HCT116 (cell line): Measurements from ENCODE around the gene ARIH2. TPM values are rescaled to one million over a fixed set of nuclear protein-coding genes. Genes with fewer than 3 reads are reported as not detected.
A peak's percentile ranks its signal among the peaks of the same experiment; 100 is the strongest.

Source experiments
- ATAC-seq: fragments of 200-7000 bp; cut with Tn5 transposase; 2 replicates; pipeline ENCODE4 v1.9.1; 2020; ENCODE audit warnings: mild to moderate bottlenecking, moderate library complexity
- BruUV-seq: library from RNA; stranded (reverse); fragments of 400-500 nt; replicated peaks from 2 replicates; lab custom pipeline; 2021; lab: Mats Ljungman, UMichigan
- CTCF ChIA-PET: fragments of 300-600 bp; sonication (Branson Sonifier 250); formaldehyde crosslinking; loops from one replicate; lab custom pipeline; 2021; ENCODE audit warnings: antibody characterized with exemption; lab: Charles Lee
- POLR2A ChIA-PET: fragments of 300-600, 350-600 bp; sonication (Branson Sonifier 250); formaldehyde crosslinking; loops from one replicate; lab custom pipeline; 2021; ENCODE audit warnings: antibody characterized with exemption; lab: Charles Lee
- RAD21 ChIA-PET, 2 experiments: fragments of 300-600 bp; sonication (Branson Sonifier 250); formaldehyde crosslinking; loops; one replicate each; lab custom pipeline; 2023; ENCODE audit warnings: low total read pairs in 2 of 2; ENCODE audit not compliant: uncharacterized antibody in 2 of 2, unreplicated experiment in 2 of 2, low non-redundant PET in 1 of 2; lab: Charles Lee
- DNase-seq: peaks from one replicate; pipeline ENCODE4 v3.0.0-alpha.2; 2010; ENCODE audit warnings: low read depth, low spot score
- H2AFZ ChIP-seq: fragments of 200-600 bp; shearing (Covaris generic), sonication (generic); 2 replicates; pipeline ENCODE4 v1.6.1; 2017; ENCODE audit warnings: low read depth, mixed run types, mixed read lengths, antibody characterized with exemption, low read length; ENCODE audit not compliant: poor library complexity, severe bottlenecking
- H3K27ac ChIP-seq: 2 replicates; pipeline ENCODE4 v1.5.1; 2012; ENCODE audit warnings: low read depth, low read length
- H3K27me3 ChIP-seq: fragments of 200-600 bp; sonication (generic); 2 replicates; pipeline ENCODE4 v1.6.1; 2016; ENCODE audit warnings: mixed run types, low read length, mixed read lengths; ENCODE audit not compliant: insufficient read depth
- H3K36me3 ChIP-seq, 2 experiments: fragments of 200-500 bp in 1 of 2; fragments of 200-600 bp in 1 of 2; sonication (Bioruptor generic) in 1 of 2; sonication (generic) in 1 of 2; 2 replicates each; pipeline versions ENCODE4 v1.5.1 to v1.6.1; 2014 to 2016; ENCODE audit warnings: low read length in 2 of 2, inconsistent platforms in 1 of 2, mixed read lengths in 1 of 2, mixed run types in 1 of 2; ENCODE audit not compliant: insufficient read depth in 2 of 2, control insufficient read depth in 1 of 2
- H3K4me1 ChIP-seq, 2 experiments: fragments of 200-600 bp in 1 of 2; sonication (generic) in 1 of 2; 2 replicates each; pipeline versions ENCODE4 v1.5.1 to v1.6.1; 2012 to 2017; ENCODE audit warnings: low read length in 2 of 2, inconsistent platforms in 1 of 2, mild to moderate bottlenecking in 1 of 2, mixed read lengths in 1 of 2, mixed run types in 1 of 2, moderate library complexity in 1 of 2; ENCODE audit not compliant: insufficient read depth in 2 of 2, control insufficient read depth in 1 of 2
- H3K4me2 ChIP-seq: fragments of 200-600 bp; sonication (generic); 2 replicates; pipeline ENCODE4 v1.6.1; 2017; ENCODE audit warnings: mixed run types, low read length, mixed read lengths
- H3K4me3 ChIP-seq, 2 experiments: fragments of 200-600 bp in 1 of 2; sonication (generic) in 1 of 2; replicated peaks in 1 of 2; 2 replicates each; pipeline ENCODE4 v1.5.1; 2011 to 2016; ENCODE audit warnings: low read length in 2 of 2, control low read depth in 1 of 2, low read depth in 1 of 2, mild to moderate bottlenecking in 1 of 2, mixed read lengths in 1 of 2, mixed run types in 1 of 2
- H3K79me2 ChIP-seq: fragments of 200-600 bp; sonication (generic); 2 replicates; pipeline ENCODE4 v1.6.1; 2017; ENCODE audit warnings: mild to moderate bottlenecking, mixed run types, low read length, moderate library complexity, mixed read lengths; ENCODE audit not compliant: insufficient read depth
- H3K9ac ChIP-seq: fragments of 200-600 bp; sonication (generic); 2 replicates; pipeline ENCODE4 v1.6.1; 2016; ENCODE audit warnings: low read length, mixed read lengths
- H3K9me2 ChIP-seq: fragments of 200-600 bp; sonication (generic), shearing (Covaris generic); 2 replicates; pipeline ENCODE4 v1.6.1; 2017; ENCODE audit warnings: mixed run types, mild to moderate bottlenecking, moderate library complexity; ENCODE audit not compliant: insufficient read depth
- H3K9me3 ChIP-seq, 2 experiments: fragments of 200-500 bp in 1 of 2; fragments of 200-600 bp in 1 of 2; sonication (Bioruptor generic) in 1 of 2; sonication (generic) in 1 of 2; 2 replicates each; pipeline ENCODE4 v1.6.1; 2014 to 2017; ENCODE audit warnings: low read length in 2 of 2, mixed read lengths in 2 of 2, inconsistent platforms in 1 of 2, low read depth in 1 of 2, mild to moderate bottlenecking in 1 of 2, mixed run types in 1 of 2, moderate library complexity in 1 of 2; ENCODE audit not compliant: control insufficient read depth in 1 of 2, insufficient read depth in 1 of 2
- H4K20me1 ChIP-seq: fragments of 200-600 bp; sonication (generic), shearing (Covaris generic); 2 replicates; pipeline ENCODE4 v1.6.1; 2017; ENCODE audit warnings: mixed run types, mild to moderate bottlenecking, moderate library complexity; ENCODE audit not compliant: insufficient read depth
- ATF3 ChIP-seq: IDR thresholded peaks from 2 replicates; pipeline ENCODE4 v1.6.1; 2012
- CTCF ChIP-seq, 3 experiments: fragments of 200-600 bp in 1 of 3; sonication (generic) in 1 of 3; IDR thresholded peaks in 2 of 3; conservative IDR thresholded peaks in 1 of 3; 2 replicates each; pipeline ENCODE4 v1.5.1; 2012 to 2017; ENCODE audit warnings: low read depth in 2 of 3, low read length in 2 of 3, antibody characterized with exemption in 1 of 3, borderline replicate concordance in 1 of 3, control low read depth in 1 of 3, mild to moderate bottlenecking in 1 of 3, mixed read lengths in 1 of 3, mixed run types in 1 of 3, moderate library complexity in 1 of 3; ENCODE audit not compliant: insufficient read depth in 1 of 3
- RAD21 ChIP-seq: IDR thresholded peaks from 2 replicates; pipeline ENCODE4 v1.6.1; 2012; ENCODE audit warnings: low read depth, mild to moderate bottlenecking
- intact Hi-C: fragments of 100-400 bp; cut with micrococcal nuclease; formaldehyde crosslinking; loops from 2 replicates; pipeline ENCODE4 v1.10.0; 2022
- total RNA-seq: library from RNA; stranded (reverse); gene quantifications from one replicate; pipeline ENCODE4 v1.2.1, GENCODE V29; 2021; ENCODE audit not compliant: unreplicated experiment

ARIH2 gene
- total RNA-seq, 1 experiment from 2014 or later: 105 TPM

GRCh38 chr3:48952510-48953118 lies 34.0 kb downstream of the ARIH2 start:
- peak; percentile 93 for ATAC-seq
- peaks cover 86% of the 10 kb centered on the region for H3K79me2 ChIP-seq
- H3K4me1 ChIP-seq: 0 out of 4 replicates have a peak, but pooled peaks cover 0 to 4% of the 10 kb centered on the region in 2 experiments

More at GRCh38 chr3:48952510-48953118, 34.0 kb downstream of the ARIH2 start:
- ChIA-PET POLR2A (interaction anchor here (0.7 kb wide), 1 partner anchor 255 kb away, joined by 3 read pairs; no protein-coding TSS in a partner anchor), CTCF (interaction anchor here (0.5 to 1.5 kb wide), 3 partner anchors 187 to 266 kb away, joined by 3 to 6 read pairs (median 4); partner anchors contain the start of gene NCKIPSD), RAD21 (no interaction called here)
- no TSS peak for BruUV-seq
- Histone ChIP-seq H3K36me3 (peaks cover 5 to 7% of the 10 kb centered on the region in 2 experiments; a peak in 1 of 4 replicates), H3K9me3 (no peaks in the 10 kb centered on the region), H3K4me3 (no peak overlapping the region), H2AFZ (no peak overlapping the region), H3K9me2 (no peaks in the 10 kb centered on the region), H3K27ac (no peak overlapping the region), H3K9ac (no peak overlapping the region), H4K20me1 (peaks cover 10% of the 10 kb centered on the region; the same call in 1 of the 2 replicates), H3K27me3 (no peaks in the 10 kb centered on the region), H3K4me2 (no peak overlapping the region)
- TF ChIP-seq ATF3: no peak
- TF ChIP-seq RAD21: peak; percentile 80
- TF ChIP-seq CTCF (IDR thresholded peaks at IDR 0.05 in 2 of 3, conservative IDR thresholded peaks at IDR 0.05 in 1 of 3; ENCODE audit: borderline replicate concordance in 1 of 3, insufficient read depth in 1 of 3, low read depth in 2 of 3, low read length in 2 of 3): peak; percentile 61 to 76 (median 74); a peak in 5 of 6 replicates
- intact Hi-C loops: loop anchor here (1.0 to 5.0 kb wide), 2 partner anchors 215 to 265 kb away; partner anchors contain the start of gene NCKIPSD
- DNase-seq: peak; percentile 41
